ENCODE measurements around the gene RDM1. TPM values are rescaled to one million over a fixed set of nuclear protein-coding genes. Genes with fewer than 3 reads are reported as not detected.

RDM1 gene
- total RNA-seq, 1 experiment from 2014 or later: 5.5 TPM

- Histone ChIP-seq H3K4me3 (ENCODE audit: low read depth in 2 of 2, low read length in 2 of 2) (no peak overlapping the region), H3K36me3 (ENCODE audit: control insufficient read depth, insufficient read depth, low read length) (no peaks in the 10 kb centered on the region), H3K4me1 (ENCODE audit: control insufficient read depth, insufficient read depth, low read length) (no peaks in the 10 kb centered on the region), H3K27ac (ENCODE audit: low read length) (no peak overlapping the region), H3K27me3 (ENCODE audit: control insufficient read depth, insufficient read depth, low read length) (no peaks in the 10 kb centered on the region), H3K9me3 (ENCODE audit: control insufficient read depth, insufficient read depth, low read depth, low read length) (no peaks in the 10 kb centered on the region)
- TF ChIP-seq REST (IDR thresholded peaks at IDR 0.05; ENCODE audit: insufficient read depth in 1 of 2, low read depth in 2 of 2, low read length in 1 of 2) (no peak), SIN3A (IDR thresholded peaks at IDR 0.05; ENCODE audit: borderline replicate concordance, insufficient read depth, low read depth, low read length) (no peak), POLR2AphosphoS5 (IDR thresholded peaks at IDR 0.05; ENCODE audit: low read depth, low read length) (no peak)
- no TSS peak for BruUV-seq (replicated peaks)
- ChIA-PET CTCF (no interaction called here), POLR2A (no interaction called here)
- intact Hi-C loops (cut with micrococcal nuclease; ENCODE audit: unreplicated experiment): no loop called here
- in situ Hi-C loops (cut with HindIII; ENCODE audit: low pct_unique_long_range_greater_than_20kb, low sequenced_read_pairs): no loop called here
- DNase-seq (ENCODE audit: low read depth, low spot score) (no peak), ATAC-seq (no peak)
Measured at GRCh38 chr17:35912339-35912912, 18.1 kb downstream of the RDM1 start.

GRCh38 chr17:35909408-35909807 is 21.2 kb downstream of the RDM1 start:
- no peak for ATAC-seq
- CTCF ChIA-PET: no interaction called here

More at GRCh38 chr17:35909408-35909807, 21.2 kb downstream of the RDM1 start:
- no peaks in the 10 kb centered on the region for H3K9me3 ChIP-seq (ENCODE audit: control insufficient read depth, insufficient read depth, low read depth, low read length)
- H3K4me1 ChIP-seq (ENCODE audit: control insufficient read depth, insufficient read depth, low read length): no peaks in the 10 kb centered on the region
- H3K36me3 ChIP-seq (ENCODE audit: control insufficient read depth, insufficient read depth, low read length): no peaks in the 10 kb centered on the region
- in situ Hi-C loops (cut with HindIII; ENCODE audit: low pct_unique_long_range_greater_than_20kb, low sequenced_read_pairs) (no loop called here), intact Hi-C loops (cut with micrococcal nuclease; ENCODE audit: unreplicated experiment) (no loop called here)
- BruUV-seq (replicated peaks): no TSS peak
- POLR2A ChIA-PET: interaction anchor here (0.7 kb wide), 1 partner anchor 157 kb away, joined by 3 read pairs; no protein-coding TSS in a partner anchor
- H3K27ac ChIP-seq (ENCODE audit: low read length): no peak overlapping the region
- DNase-seq (ENCODE audit: low read depth, low spot score): no peak
- H3K27me3 ChIP-seq (ENCODE audit: control insufficient read depth, insufficient read depth, low read length): no peaks in the 10 kb centered on the region
- no peak for TF ChIP-seq TCF7L2 (IDR thresholded peaks at IDR 0.05; ENCODE audit: low read depth, low read length)
- no peak for TF ChIP-seq REST (IDR thresholded peaks at IDR 0.05; ENCODE audit: insufficient read depth in 1 of 2, low read depth in 2 of 2, low read length in 1 of 2)
- TF ChIP-seq POLR2AphosphoS5 (IDR thresholded peaks at IDR 0.05; ENCODE audit: low read depth, low read length): no peak
- TF ChIP-seq SIN3A (IDR thresholded peaks at IDR 0.05; ENCODE audit: borderline replicate concordance, insufficient read depth, low read depth, low read length): no peak
- TF ChIP-seq CTCF (IDR thresholded peaks at IDR 0.05): no peak
- H3K4me3 ChIP-seq (ENCODE audit: low read depth in 2 of 2, low read length in 2 of 2): no peak overlapping the region
